GM12878 (cell line): ENCODE measurements around the gene CSNK2A1. TPM values are rescaled to one million over a fixed set of nuclear protein-coding genes. Genes with fewer than 3 reads are reported as not detected.

Experiments
- ATAC-seq: fragments of 200-7000 bp; cut with Tn5 transposase; 3 replicates; pipeline ENCODE4 v1.9.1; 2020; ENCODE audit warnings: mild to moderate bottlenecking, moderate library complexity
- BruUV-seq: library from RNA; stranded (reverse); fragments of 400-500 nt; replicated peaks from 2 replicates; lab custom pipeline; 2021; lab: Mats Ljungman, UMichigan
- CTCF ChIA-PET: fragments of 300-600 bp; sonication (Branson Sonifier 250); formaldehyde crosslinking; extraction: SDS; loops from one replicate; lab custom pipeline; 2021; ENCODE audit warnings: inconsistent platforms; lab: Yijun Ruan, JAX
- POLR2A ChIA-PET: fragments of 350-600 bp; formaldehyde crosslinking; extraction: SDS; loops from one replicate; lab custom pipeline; 2021; ENCODE audit warnings: inconsistent platforms; lab: Charles Lee
- RAD21 ChIA-PET: fragments of 300-600 bp; sonication (Branson Sonifier 250); formaldehyde crosslinking; loops from one replicate; lab custom pipeline; 2023; ENCODE audit warnings: antibody characterized with exemption; ENCODE audit not compliant: unreplicated experiment; lab: Charles Lee
- SMC1A ChIA-PET: fragments of 300-600 bp; sonication (Branson Sonifier 250); formaldehyde crosslinking; loops from one replicate; lab custom pipeline; 2023; ENCODE audit not compliant: unreplicated experiment, uncharacterized antibody; lab: Charles Lee
- DNase-seq: peaks from one replicate; pipeline ENCODE4 v3.0.0-alpha.2; 2011; ENCODE audit warnings: low read depth, low spot score
- FAIRE-seq: peaks from 3 replicates; lab custom pipeline; 2011; peaks lifted over from hg19 to GRCh38; lab: Jason Lieb, UNC
- H2AFZ ChIP-seq: 2 replicates; pipeline ENCODE4 v1.6.0; 2011; ENCODE audit warnings: low read depth, low read length, control low read depth; ENCODE audit not compliant: control insufficient read depth
- H3K27ac ChIP-seq: 2 replicates; pipeline ENCODE4 v1.5.1; 2011; ENCODE audit warnings: control low read depth; ENCODE audit not compliant: control insufficient read depth, insufficient read depth
- H3K27me3 ChIP-seq, 2 experiments: replicated peaks in 1 of 2; 2 replicates each; pipeline versions ENCODE4 v1.6.0 to v1.6.1; 2011; ENCODE audit warnings: low read length in 1 of 2; ENCODE audit not compliant: control insufficient read depth in 2 of 2, insufficient read depth in 2 of 2
- H3K36me3 ChIP-seq, 2 experiments: 2 replicates each; pipeline ENCODE4 v1.5.1; 2011; ENCODE audit warnings: low read length in 1 of 2; ENCODE audit not compliant: control insufficient read depth in 2 of 2, insufficient read depth in 2 of 2
- H3K4me1 ChIP-seq: 2 replicates; pipeline ENCODE4 v1.6.1; 2011; ENCODE audit warnings: mild to moderate bottlenecking, low read length, moderate library complexity, mixed read lengths; ENCODE audit not compliant: control insufficient read depth, insufficient read depth
- H3K4me2 ChIP-seq: 2 replicates; pipeline ENCODE4 v1.6.0; 2011; ENCODE audit warnings: control low read depth; ENCODE audit not compliant: control insufficient read depth, insufficient read depth
- H3K4me3 ChIP-seq: fragments of 200-600 bp; sonication (generic); 2 replicates; pipeline ENCODE4 v1.5.1; 2016
- H3K79me2 ChIP-seq: 2 replicates; pipeline ENCODE4 v1.6.0; 2011; ENCODE audit warnings: low read length; ENCODE audit not compliant: control insufficient read depth, insufficient read depth
- H3K9ac ChIP-seq: 2 replicates; pipeline ENCODE4 v1.8.0; 2011; ENCODE audit warnings: low read length, control low read depth, mixed read lengths; ENCODE audit not compliant: control insufficient read depth, insufficient read depth
- H3K9me3 ChIP-seq: replicated peaks from 3 replicates; pipeline ENCODE4 v1.5.1; 2011; ENCODE audit warnings: mild to moderate bottlenecking, low read length; ENCODE audit not compliant: control insufficient read depth, insufficient read depth
- H4K20me1 ChIP-seq: 2 replicates; pipeline ENCODE4 v1.6.0; 2011; ENCODE audit not compliant: control insufficient read depth, insufficient read depth
- IKZF2 ChIP-seq, 2 experiments: fragments of 450-650 bp; IDR thresholded peaks; 2 replicates each; pipeline ENCODE4 v1.6.1; 2017; ENCODE audit warnings: mild to moderate bottlenecking in 2 of 2, moderate library complexity in 2 of 2
- POLR2A ChIP-seq: IDR thresholded peaks from 2 replicates; pipeline ENCODE4 v1.6.1; 2011; ENCODE audit warnings: low read depth, mild to moderate bottlenecking, low read length
- SRF ChIP-seq, 2 experiments: IDR thresholded peaks; 2 replicates each; pipeline ENCODE4 v1.6.1; 2011; ENCODE audit warnings: low read depth in 2 of 2, low read length in 2 of 2, mild to moderate bottlenecking in 1 of 2, moderate library complexity in 1 of 2
- WGBS: methylation state at CpG from one replicate; pipeline ENCODE4 v1.1.6; 2016; ENCODE audit warnings: low lambda C conversion rate; ENCODE audit not compliant: insufficient replicate concordance, insufficient coverage; ENCODE audit errors: missing lambda C conversion rate; 5-methylcytosine and 5-hydroxymethylcytosine counted together
- in situ Hi-C: fragments of 300-500 bp; cut with MboI; formaldehyde crosslinking; loops from 9 replicates; pipeline ENCODE4 v1.14.3; 2018; ENCODE audit warnings: mixed read lengths
- intact Hi-C: fragments of 100-400 bp; cut with micrococcal nuclease; formaldehyde crosslinking; loops from one replicate; pipeline ENCODE4 v1.14.2; 2022; ENCODE audit not compliant: unreplicated experiment
- polyA plus RNA-seq, 11 experiments: library from polyadenylated mRNA; depleted of rRNA in 4 of 11; unstranded in 6 of 11; stranded (reverse) in 5 of 11; fragments of >200 nt; fragmentation: Nextera tagmentation in 4 of 11; fragmentation: Illumina TruSeq in 1 of 11; extraction: Ambion mirVana in 4 of 11; extraction: Trizol in 1 of 11; gene quantifications; 1 replicate in 1 of 11; 2 replicates in 10 of 11; pipeline versions ENCODE4 v1.2.1 to v1.2.3, GENCODE V29; 2011 to 2016; ENCODE audit warnings: inconsistent platforms in 2 of 11, missing spikeins in 2 of 11, low read depth in 1 of 11
- total RNA-seq, 4 experiments: library from RNA; depleted of rRNA in 3 of 4; stranded (reverse); fragments of >200 nt in 3 of 4; fragmentation: Illumina TruSeq in 1 of 4; extraction: Trizol in 1 of 4; gene quantifications; 2 replicates each; pipeline versions ENCODE4 v1.2.1 to v1.2.3, GENCODE V29; 2013 to 2021
- TF ChIP-seq, protein P1 (sequence below): IDR thresholded peaks from 2 replicates; pipeline ENCODE4 v1.6.1; 2012; ENCODE audit warnings: low read depth, low read length, improper control_type of control experiment
- TF ChIP-seq, protein P2 (sequence below): IDR thresholded peaks from 2 replicates; pipeline ENCODE4 v1.6.1; 2011; ENCODE audit warnings: borderline replicate concordance, low read depth, mild to moderate bottlenecking, moderate library complexity, low read length; ENCODE audit not compliant: insufficient read depth, poor library complexity, severe bottlenecking

Gene CSNK2A1
- total and polyA plus RNA-seq, 10 of the 15 experiments (the other 5 are each of a cell fraction or from before 2014, with no cell fraction given) = 47.6 to 199 (median 95.0) TPM

DNA sequence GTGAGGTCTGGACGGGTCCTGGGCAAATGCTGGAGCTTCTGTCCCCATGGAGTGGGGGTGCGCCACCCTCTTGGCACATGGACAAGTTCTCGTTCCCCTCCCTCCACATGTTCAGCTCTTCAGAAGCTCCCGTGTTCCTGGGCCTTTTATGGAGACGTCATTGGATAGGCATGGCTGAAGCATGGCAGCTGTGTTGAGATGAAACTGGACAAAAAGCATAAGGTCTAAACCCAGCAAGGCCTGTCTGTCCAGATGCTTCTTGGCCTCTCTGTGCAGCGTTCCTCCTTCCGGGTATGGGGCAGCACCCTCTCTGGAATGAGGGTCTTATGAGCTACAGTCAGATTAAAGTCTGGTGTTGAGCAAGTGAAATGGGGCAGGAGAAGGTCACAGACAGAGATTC, 108.0 kb downstream of the CSNK2A1 start:
- intact Hi-C loops (no loop called here), in situ Hi-C loops (no loop called here)
- Histone ChIP-seq H3K27ac (no peak overlapping the region), H3K4me2 (no peak overlapping the region), H3K9ac (no peak overlapping the region), H3K27me3 (no peaks in the 10 kb centered on the region), H3K79me2 (no peaks in the 10 kb centered on the region), H3K4me1 (peaks cover 44% of the 10 kb centered on the region), H3K4me3 (no peak overlapping the region), H2AFZ (no peak overlapping the region), H4K20me1 (no peaks in the 10 kb centered on the region), H3K36me3 (peaks cover 23 to 32% of the 10 kb centered on the region in 2 experiments; a peak in 3 of 4 replicates), H3K9me3 (no peaks in the 10 kb centered on the region)
- FAIRE-seq (no peak), DNase-seq (no peak), ATAC-seq (no peak)
- ChIA-PET RAD21 (no interaction called here), POLR2A (no interaction called here), CTCF (no interaction called here), SMC1A (no interaction called here)
- 91% methylated on average over 7 of the region's 7 CpGs for WGBS
- no peak for TF ChIP-seq IKZF2 (IDR thresholded peaks at IDR 0.05)
- no TSS peak for BruUV-seq

DNA sequence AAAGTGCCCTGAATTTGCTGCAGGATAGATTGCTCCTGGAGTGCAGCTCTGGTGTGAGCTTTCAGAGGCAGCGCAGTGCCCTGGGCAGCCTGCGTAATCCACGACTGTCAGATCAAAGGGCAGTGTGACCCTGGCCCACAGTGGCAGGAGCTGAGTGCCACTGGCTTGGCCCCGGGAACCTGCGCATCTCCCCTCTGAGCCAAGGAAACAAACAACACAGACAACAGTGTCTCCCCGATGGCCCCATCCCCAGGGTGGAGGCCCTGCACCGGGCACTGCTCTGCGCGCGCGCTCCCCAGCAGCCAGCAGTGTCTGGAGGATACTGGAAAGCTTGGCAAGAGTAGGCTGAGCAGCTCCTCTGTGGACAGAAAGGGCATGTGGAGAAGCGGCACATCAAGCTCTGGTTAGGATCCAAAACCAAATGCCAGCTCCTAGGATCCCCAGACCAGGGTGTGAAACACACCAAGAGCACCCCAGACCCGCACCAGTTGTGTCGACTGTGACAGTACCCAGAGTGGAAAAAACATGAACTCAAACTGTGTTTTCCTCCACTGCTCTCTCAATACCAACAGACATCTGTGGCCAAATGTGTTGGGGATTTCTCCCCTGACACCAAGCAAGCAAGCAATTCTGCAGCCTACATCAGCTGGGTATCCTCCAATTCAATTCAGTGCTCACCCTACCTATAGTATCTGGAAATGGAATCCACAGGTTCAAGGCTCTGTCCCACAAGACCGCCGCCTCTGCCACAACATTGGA, 108.8 kb downstream of the CSNK2A1 start:
- H3K4me2 ChIP-seq = peak overlapping the region; percentile 72; the same call in 1 of the 2 replicates
- SMC1A ChIA-PET = no interaction called here
- FAIRE-seq (no peak), ATAC-seq (no peak), DNase-seq (no peak)
- no TSS peak for BruUV-seq
- peaks cover 25% of the 10 kb centered on the region in 2 experiments; a peak in 3 of 4 replicates for H3K36me3 ChIP-seq
- in situ Hi-C loops = no loop called here
- H3K4me3 ChIP-seq = no peak overlapping the region
- intact Hi-C loops = no loop called here
- TF ChIP-seq, protein P1, sequence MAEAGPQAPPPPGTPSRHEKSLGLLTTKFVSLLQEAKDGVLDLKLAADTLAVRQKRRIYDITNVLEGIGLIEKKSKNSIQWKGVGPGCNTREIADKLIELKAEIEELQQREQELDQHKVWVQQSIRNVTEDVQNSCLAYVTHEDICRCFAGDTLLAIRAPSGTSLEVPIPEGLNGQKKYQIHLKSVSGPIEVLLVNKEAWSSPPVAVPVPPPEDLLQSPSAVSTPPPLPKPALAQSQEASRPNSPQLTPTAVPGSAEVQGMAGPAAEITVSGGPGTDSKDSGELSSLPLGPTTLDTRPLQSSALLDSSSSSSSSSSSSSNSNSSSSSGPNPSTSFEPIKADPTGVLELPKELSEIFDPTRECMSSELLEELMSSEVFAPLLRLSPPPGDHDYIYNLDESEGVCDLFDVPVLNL = no peak
- TF ChIP-seq, protein P2, sequence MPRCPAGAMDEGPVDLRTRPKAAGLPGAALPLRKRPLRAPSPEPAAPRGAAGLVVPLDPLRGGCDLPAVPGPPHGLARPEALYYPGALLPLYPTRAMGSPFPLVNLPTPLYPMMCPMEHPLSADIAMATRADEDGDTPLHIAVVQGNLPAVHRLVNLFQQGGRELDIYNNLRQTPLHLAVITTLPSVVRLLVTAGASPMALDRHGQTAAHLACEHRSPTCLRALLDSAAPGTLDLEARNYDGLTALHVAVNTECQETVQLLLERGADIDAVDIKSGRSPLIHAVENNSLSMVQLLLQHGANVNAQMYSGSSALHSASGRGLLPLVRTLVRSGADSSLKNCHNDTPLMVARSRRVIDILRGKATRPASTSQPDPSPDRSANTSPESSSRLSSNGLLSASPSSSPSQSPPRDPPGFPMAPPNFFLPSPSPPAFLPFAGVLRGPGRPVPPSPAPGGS = no peak
- TF ChIP-seq POLR2A (peak; percentile 42; the same call in 1 of the 2 replicates), SRF (IDR thresholded peaks at IDR 0.05; ENCODE audit: low read depth in 2 of 2, low read length in 2 of 2) (no peak)
- peaks cover 44% of the 10 kb centered on the region for H3K4me1 ChIP-seq
- RAD21 ChIA-PET = no interaction called here
- CTCF ChIA-PET = no interaction called here
- H3K9ac ChIP-seq = no peak overlapping the region
- no peaks in the 10 kb centered on the region for H3K27me3 ChIP-seq
- no peak overlapping the region for H2AFZ ChIP-seq
- no peaks in the 10 kb centered on the region for H3K79me2 ChIP-seq
- no peaks in the 10 kb centered on the region for H4K20me1 ChIP-seq
- 84% methylated on average over 16 of the region's 16 CpGs for WGBS
- no peaks in the 10 kb centered on the region for H3K9me3 ChIP-seq
- POLR2A ChIA-PET = interaction anchor here (0.6 kb wide), 2 partner anchors 13 to 157 kb away, joined by 3 to 6 read pairs; no protein-coding TSS in a partner anchor
- peak overlapping the region; percentile 92; the same call in 1 of the 2 replicates for H3K27ac ChIP-seq
